T1000 (cell line): Measurements from ENCODE around the gene RASA3.
"Not testable (repeated sequence)": the region's sequence is repeated elsewhere in the genome, so short reads cannot be mapped to it uniquely, and the experiment has no call there.

Experiments used
- DNase-seq: peaks from one replicate; lab custom pipeline; 2025; ENCODE audit warnings: mixed read lengths; lab: John Stamatoyannopoulos, UW

Gene RASA3, protein sequence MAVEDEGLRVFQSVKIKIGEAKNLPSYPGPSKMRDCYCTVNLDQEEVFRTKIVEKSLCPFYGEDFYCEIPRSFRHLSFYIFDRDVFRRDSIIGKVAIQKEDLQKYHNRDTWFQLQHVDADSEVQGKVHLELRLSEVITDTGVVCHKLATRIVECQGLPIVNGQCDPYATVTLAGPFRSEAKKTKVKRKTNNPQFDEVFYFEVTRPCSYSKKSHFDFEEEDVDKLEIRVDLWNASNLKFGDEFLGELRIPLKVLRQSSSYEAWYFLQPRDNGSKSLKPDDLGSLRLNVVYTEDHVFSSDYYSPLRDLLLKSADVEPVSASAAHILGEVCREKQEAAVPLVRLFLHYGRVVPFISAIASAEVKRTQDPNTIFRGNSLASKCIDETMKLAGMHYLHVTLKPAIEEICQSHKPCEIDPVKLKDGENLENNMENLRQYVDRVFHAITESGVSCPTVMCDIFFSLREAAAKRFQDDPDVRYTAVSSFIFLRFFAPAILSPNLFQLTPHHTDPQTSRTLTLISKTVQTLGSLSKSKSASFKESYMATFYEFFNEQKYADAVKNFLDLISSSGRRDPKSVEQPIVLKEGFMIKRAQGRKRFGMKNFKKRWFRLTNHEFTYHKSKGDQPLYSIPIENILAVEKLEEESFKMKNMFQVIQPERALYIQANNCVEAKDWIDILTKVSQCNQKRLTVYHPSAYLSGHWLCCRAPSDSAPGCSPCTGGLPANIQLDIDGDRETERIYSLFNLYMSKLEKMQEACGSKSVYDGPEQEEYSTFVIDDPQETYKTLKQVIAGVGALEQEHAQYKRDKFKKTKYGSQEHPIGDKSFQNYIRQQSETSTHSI

DNA sequence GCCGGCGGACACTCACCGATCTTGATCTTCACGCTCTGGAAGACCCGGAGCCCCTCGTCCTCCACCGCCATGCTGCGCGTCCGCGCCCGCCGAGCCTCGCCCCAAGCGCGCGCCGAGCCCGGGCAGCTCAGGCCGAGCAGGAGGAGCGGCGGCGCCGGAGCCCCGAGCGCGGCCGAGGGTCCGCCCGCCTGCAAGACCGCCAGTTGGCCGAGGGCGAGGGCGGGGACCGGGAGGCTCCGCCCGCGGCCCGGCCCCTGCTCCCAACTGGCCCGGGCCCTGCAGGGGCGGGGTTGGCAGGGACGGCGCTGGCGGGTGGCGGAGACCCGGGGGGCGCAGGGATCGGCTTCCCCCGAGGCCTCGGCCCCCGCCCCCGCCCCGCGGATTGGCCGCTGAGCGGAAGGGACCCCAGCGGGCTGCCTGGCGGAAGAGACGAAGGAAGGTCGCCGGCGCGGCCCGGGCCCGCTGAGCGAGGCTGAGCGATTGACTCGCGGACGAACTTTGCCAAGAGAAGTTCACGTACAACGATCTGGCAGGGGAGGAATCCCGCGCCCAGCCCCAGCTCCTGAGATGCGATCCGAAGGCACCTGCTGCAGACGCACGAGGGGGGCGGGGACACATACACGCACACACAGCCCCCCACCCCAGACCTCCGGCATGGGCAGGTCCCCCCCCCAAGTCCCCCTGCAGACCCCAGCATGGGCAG, at the start of gene RASA3:
Gene RASA3 (minus strand): TSS at position 205 of the 703 bp plus-strand sequence. CDS start 134 bp downstream, at position 71.
- peak; percentile 50 for DNase-seq

DNA sequence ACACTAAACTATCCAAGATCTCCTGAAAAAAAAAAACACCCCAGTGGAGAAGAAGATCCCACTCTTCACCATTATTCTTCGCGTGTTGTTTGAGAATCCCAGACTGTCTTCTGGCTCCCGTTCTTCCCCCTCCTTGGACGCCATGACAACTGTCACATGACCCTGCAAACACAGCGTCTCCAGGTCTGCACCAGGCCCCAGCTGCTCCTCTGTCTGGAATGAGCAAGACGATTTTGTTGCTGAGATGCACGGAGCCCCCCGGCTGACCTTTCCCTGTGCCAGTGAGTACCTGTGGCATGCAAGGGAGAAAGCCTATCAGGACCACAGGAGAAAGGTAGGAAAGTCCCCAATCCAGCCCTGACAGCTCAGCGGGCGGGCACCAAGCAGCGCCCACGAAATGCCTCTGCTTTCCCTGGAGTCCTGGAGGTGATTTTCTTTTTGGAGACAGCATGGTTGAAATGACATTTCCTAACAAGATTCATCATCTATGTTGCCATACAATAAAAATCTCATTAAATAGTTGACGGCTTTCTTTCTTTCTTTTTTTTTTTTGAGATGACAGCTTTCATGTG, 46.8 kb upstream of the RASA3 start, which contains the start of gene CFAP97D2:
Gene CFAP97D2 (plus strand): TSS at position 171 of the 572 bp plus-strand sequence. CDS start 74 bp downstream, at position 245.
- no peak for DNase-seq

DNA sequence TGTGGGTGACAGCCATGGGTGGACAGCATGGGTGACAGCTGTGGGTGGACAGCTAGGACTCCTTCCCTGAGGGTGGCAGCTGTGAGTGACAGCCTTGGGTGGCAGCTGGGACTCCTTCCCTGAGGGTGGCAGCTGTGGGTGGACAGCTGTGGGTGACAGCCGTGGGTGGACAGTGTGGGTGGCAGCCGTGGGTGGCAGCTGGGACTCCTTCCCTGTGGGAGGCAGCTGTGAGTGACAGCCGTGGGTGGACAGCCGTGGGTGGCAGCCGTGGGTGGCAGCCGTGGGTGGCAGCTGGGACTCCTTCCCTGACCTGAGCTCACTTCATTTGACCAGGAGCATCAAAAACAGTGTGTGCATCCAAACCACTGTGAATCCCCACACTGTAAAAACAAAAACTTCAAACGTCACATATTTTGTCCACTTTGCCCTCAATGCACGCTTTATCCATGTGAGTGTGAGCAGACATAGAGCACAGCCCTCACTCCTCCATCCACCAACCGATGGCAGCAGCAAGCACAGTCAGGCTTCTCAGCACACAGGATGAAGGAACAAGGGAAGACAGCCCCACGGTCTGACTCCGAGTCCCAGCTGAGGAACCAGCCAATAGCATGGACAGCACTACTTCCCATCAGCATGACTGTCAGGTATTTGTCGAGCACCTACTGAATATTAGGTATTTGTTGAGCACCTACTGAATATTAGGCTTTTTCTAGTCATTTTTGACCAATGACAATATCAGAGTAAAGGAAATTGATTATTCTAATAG, 45.0 kb upstream of the RASA3 start:
- no peak for DNase-seq

DNA sequence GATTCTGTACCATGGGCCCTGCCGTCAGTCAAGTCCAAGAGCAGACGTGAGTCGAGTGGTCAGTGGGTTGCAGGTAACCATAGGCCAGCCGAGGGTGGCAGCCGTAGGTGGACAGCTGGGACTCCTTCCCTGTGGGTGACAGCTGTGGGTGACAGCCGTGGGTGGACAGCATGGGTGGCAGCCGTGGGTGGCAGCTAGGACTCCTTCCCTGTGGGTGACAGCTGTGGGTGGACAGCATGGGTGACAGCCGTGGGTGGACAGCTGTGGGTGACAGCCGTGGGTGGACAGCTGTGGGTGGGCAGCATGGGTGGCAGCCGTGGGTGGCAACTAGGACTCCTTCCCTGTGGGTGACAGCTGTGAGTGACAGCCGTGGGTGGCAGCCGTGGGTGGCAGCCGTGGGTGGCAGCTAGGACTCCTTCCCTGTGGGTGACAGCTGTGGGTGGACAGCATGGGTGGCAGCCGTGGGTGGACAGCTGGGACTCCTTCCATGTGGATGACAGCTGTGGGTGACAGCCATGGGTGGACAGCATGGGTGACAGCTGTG, 44.0 kb upstream of the RASA3 start:
- not testable (repeated sequence) for DNase-seq

GRCh38 chr13:114174529-114174961, 42.1 kb upstream of the RASA3 start:
- DNase-seq = no peak

DNA sequence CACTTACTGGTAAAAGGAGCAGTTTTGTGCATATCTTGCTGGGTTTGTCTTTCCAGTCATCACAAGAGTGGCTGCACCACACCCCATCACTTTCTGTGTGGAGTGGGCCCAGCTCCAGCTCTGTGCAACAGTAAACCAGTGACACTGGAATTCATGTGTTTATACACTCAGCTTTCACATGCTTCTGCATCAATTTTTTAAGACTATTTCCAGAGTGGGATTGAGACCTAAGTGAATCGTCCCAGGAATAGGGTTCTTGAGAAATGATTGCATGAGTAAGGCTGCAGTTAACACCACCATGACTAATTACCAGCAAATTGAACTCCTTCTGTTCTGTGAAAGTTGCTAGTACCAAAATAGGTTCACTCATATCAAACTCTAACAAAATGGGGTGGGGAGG, 41.3 kb upstream of the RASA3 start:
- DNase-seq = no peak

DNA sequence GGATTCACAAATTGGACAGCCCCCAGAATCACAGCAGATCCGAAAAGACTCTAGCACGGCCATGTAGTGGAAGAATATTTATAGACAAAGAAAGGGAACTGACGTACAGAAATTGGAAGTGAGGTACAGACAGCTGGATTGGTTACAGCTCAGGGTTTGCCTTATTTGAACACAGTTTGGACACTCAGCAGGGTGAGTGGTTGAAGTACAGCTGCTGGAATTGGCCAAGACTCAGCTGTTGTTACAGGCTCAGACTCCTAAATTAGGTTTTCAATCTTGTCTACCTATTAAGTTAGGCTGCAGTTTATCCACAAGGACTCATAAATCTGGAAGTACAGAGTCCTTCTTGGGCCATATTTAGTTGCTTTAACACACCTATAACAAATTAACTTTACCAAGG, 40.8 kb upstream of the RASA3 start:
- DNase-seq = no peak

GRCh38 chr13:114167885-114168284, 35.5 kb upstream of the RASA3 start:
- DNase-seq = no peak

GRCh38 chr13:114167426-114167825, 35.0 kb upstream of the RASA3 start:
- DNase-seq = no peak

DNA sequence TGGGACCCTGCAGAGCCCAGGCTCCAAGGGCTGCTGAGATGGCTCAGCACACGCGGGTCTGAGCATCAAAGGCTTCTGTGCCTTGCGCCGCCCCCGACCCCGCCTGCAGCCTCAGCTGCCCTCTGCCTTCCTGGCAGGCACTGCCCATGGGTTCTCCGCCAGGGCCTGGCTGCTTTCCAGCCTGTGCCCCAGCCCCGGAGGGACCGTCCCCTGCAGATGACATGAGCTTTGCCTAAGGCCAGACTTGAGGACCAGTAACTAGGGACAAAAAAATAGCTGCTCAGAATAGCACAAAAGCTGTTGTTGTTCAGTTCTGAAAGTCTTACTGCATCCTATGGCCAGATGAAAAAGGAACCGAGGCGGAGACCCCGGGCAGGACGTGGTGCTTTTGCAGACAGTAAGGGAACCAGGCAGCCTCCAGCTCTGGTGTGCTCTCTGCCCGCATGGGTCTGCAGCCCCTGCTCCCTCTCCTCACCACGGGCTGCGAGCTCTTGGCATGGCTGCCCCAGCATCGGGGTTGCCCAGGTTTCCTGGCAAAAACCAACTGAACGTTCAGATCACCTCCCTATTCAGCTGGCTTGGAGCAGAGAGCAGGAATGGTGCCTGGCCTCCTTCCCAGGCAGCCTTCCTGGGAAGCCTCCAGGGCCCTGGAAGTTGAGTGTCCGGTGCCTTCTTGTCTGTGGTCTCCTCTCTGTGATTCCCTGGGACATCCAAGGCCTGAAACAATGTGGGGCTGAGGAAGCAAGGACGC, 34.1 kb upstream of the RASA3 start:
- no peak for DNase-seq

- no peak for DNase-seq
Measured at GRCh38 chr13:114164681-114165429, 32.4 kb upstream of the RASA3 start.

DNA sequence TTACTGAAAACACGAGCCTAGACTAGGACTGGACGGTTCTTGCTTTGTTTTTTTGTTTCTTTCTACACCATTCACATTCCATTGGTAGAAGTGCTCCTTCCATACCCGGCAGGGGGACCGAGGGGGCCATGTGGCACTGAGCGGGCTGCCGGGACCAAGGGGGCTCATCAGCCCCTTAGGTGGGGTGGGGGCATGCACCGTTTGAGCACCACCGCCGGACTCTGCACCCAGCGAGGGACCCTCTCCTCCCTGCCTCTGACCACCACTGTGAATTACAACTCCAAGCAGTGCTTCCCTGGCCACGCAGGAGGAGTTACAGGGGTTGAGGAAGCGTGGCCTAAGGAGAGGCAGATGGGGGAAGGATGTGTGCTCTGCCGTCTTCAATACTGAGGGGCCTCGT, 31.6 kb upstream of the RASA3 start:
- DNase-seq = no peak

- DNase-seq = no peak
Measured at GRCh38 chr13:114162533-114162922, 30.1 kb upstream of the RASA3 start.

DNA sequence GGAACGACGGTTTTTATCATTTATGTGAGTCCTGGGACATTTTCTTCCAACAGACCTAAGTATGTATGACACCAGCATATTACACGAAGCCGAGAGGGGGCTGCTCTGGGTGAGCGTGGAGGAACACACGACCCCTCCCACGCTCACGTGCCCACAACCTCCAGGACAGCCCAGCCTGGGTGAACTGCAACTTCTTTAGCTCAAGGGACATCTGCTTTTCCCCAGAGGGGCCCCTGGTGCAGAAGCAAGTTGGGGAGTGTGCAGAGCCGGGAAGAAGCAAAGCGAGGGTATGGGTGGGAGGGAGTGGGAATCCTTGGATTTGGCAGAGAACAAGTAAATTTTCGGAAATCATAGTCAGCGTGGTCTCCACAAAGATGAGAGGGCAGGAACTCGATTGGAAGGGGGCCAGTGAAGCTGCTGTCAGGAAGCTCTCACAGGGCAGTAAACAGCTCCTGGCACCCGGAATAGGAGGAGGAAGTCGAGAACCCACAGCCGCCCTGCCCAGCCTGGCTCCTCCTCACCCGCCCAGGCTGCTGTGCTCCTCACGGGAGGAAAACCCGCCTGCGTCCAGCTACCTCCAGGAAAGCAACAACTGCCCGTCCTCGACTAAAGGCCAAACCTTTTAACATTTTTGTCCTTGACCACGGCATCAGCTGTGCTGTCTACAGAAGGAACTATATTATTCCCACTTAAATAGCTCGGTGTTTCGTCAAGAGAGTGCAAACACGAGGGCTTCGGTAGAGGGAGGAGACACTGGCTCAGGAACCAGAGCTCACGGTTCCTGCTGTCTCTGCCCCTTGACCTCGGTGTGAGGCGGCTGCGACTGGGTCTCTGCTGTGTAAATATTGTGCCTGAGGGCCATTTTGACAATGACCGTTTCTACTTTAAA, 29.5 kb upstream of the RASA3 start:
- no peak for DNase-seq

DNA sequence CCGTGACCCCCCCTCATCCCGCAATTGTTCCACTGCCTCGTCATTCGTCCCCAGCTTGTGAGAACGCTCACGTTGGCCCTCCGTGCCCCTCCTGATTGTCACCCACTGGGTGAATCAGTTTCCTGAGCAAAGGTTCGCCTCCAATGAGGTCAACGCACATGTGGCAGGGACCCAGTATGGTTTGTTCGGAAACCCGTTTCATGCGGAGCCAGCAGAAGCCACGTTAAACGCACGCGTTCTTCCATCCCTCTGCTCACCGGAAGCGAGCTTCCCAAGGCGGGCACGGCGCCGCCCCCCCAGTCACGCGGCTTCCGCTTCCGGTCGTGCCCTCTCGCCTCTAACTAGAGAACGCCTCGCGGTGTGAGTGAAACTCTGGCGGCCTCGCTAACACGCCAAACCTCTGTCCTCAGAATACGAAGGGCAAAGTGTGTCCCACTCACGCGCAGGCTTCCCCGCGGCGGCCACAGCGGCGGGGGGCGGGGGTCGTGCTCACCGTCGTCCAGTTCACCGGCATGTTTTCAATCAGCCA, 28.7 kb upstream of the RASA3 start:
- no peak for DNase-seq

DNA sequence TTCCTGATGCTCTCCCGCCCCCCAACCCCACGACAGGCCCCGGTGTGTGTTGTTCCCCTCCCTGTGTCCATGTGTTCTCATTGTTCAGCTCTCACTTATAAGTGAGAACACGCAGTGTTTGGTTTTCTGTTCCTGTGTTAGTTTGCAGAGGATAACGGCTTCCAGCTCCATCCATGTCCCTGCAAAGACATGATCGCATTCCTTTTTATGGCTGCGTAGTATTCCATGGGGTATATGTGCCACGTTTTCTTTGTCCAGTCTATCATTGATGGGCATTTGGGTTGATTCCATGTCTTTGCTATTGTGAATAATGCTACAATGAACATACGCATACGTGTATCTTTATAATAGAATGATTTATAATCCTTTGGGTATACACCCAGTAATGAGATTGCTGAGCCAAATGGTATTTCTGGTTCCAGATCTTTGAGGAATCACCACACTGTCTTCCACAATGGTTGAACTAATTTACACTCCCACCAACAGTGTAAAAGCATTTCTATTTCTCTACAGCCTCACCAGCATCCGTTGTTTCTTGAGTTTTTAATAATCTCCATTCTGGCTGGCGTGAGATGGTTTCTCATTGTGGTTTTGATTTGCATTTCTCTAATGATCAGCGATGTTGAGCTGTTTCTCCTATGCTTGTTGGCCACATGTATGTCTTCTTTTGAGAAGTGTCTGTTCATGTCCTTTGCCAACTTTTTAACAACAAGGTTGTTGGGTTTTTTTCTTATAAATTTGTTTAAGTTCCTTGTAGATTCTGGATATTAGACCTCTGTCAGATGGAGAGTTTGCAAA, 26.6 kb upstream of the RASA3 start:
- not testable (repeated sequence) for DNase-seq

- DNase-seq = no peak
Measured at GRCh38 chr13:114157869-114158495, 25.6 kb upstream of the RASA3 start.
